GM18526 (cell line): ENCODE measurements around the gene KRTAP4-4.
"Not testable (repeated sequence)": the region's sequence is repeated elsewhere in the genome, so short reads cannot be mapped to it uniquely, and the experiment has no call there.

Source experiments
- POLR2A ChIP-seq: IDR thresholded peaks from 3 replicates; pipeline ENCODE4 v1.6.1; 2011; ENCODE audit not compliant: insufficient read length; ENCODE audit errors: extremely low read depth

The KRTAP4-4 gene

DNA sequence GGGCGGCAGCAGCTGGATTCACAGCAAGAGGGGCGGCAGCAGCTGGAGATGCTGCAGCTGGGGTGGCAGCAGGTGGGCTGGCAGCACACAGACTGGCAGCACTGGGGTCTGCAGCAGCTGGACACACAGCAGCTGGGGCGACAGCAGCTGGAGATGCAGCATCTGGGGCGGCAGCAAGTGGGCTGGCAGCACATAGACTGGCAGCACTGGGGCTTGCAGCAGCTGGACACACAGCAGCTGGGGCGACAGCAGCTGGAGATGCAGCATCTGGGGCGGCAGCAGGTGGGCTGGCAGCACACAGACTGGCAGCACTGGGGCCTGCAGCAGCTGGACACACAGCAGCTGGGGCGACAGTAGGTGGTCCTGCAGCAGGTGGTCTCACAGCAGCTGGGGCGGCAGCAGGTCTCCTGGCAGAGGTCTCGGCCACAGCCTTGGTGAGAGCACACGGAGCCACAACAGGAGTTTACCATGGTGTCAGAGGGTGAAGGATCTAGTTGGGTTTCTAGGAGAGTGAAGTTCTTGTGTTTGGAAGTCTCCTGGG, 42.6 kb downstream of the KRTAP4-4 start, which contains the start of gene KRTAP4-11:
TSS of gene KRTAP4-11 (minus strand) at position 528 of the 541 bp plus-strand sequence. CDS start at position 470, 58 bp downstream.
- not testable (repeated sequence) for TF ChIP-seq POLR2A

DNA sequence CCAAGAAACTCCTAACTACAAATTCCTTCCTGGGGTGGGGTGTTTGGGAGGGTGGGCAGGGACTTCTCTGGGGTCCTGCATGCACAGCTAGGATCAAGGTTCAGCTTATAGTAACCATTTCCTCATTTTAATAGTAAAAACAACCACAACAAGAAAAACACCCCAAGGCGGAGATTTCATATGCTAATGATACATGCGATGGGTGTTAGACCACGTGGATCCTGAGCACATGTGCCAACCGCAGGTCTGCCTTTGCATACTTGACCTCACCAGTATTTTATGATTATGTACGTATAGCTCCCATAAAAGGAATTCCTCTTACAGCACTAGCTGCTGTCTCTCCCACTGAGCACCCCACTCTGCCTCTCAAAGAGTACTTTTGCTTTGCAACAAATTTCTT, 44.3 kb downstream of the KRTAP4-4 start:
- TF ChIP-seq POLR2A, result no peak

DNA sequence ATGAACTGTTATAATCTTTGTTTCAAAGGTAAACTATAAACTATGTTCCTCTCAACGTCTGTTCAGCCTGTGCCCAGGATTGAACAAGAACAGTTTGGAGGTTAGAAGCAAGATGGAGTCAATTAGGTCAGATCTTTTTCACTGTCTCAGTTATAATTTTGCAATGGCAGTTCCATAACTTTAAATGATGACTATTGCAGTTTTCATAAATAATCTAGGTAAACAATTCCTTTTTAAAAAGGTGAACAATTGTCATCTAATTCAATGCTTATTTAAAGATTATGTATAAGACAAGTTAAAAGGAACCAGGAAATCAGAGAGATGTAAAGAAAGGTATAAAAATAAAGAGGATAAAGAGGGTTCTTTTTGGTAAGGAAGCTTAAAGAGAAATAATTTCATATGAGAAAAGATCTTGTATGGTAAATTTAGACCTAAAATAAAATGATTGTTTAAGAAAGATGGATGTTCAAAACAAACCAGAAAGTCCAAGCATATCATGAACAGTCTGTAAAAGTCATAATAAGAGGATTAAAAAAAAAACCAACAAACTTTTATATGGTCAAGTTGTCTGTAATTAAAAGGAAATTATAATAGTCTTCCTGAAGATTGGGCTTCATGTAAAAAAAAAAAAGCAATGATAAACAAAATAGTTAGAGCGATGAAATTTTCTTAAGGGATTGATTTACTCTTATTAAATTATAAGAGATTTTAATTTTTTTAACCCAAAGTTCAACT, 49.2 kb downstream of the KRTAP4-4 start:
- no peak for TF ChIP-seq POLR2A
